Naive thymus-derived CD4-positive, alpha-beta T cell (primary cell): ENCODE measurements around the gene NUP98. TPM values are rescaled to one million over a fixed set of nuclear protein-coding genes. Genes with fewer than 3 reads are reported as not detected.

Source experiments
- ATAC-seq: fragments of 150-1000 bp; cut with Tn5 transposase; 2 replicates; pipeline ENCODE4 v1.10.0; 2021; ENCODE audit warnings: mild to moderate bottlenecking, moderate library complexity
- CTCF ChIA-PET: fragments of 350-600 bp; sonication (Branson Sonifier 250); formaldehyde crosslinking; loops from one replicate; lab custom pipeline; 2021; ENCODE audit warnings: antibody characterized with exemption; lab: Charles Lee
- POLR2A ChIA-PET: fragments of 350-600 bp; sonication (Branson Sonifier 250); formaldehyde crosslinking; loops from one replicate; lab custom pipeline; 2021; ENCODE audit warnings: antibody characterized with exemption, inconsistent platforms; lab: Charles Lee
- DNase-seq, 9 donors: peaks; one replicate each; pipeline versions ENCODE4 v3.0.0 to v3.0.0-alpha.2; 2020 to 2022; ENCODE audit warnings: mixed read lengths in 1 of 9
- H3K27ac ChIP-seq: one replicate; pipeline ENCODE4 v1.7.0; 2013; ENCODE audit warnings: mild to moderate bottlenecking, low read depth, low read length, moderate library complexity
- H3K27me3 ChIP-seq, 2 donors: one replicate each; pipeline ENCODE4 v1.7.0; 2013; ENCODE audit warnings: low read length in 2 of 2, mild to moderate bottlenecking in 2 of 2, moderate library complexity in 2 of 2; ENCODE audit not compliant: control insufficient read depth in 2 of 2, insufficient read depth in 2 of 2
- H3K36me3 ChIP-seq, 3 experiments: 1 replicate in 2 of 3; 2 replicates in 1 of 3; pipeline ENCODE4 v1.7.0; 2013; ENCODE audit warnings: low read length in 3 of 3, mild to moderate bottlenecking in 3 of 3, moderate library complexity in 1 of 3; ENCODE audit not compliant: insufficient read depth in 3 of 3, control insufficient read depth in 2 of 3
- H3K4me1 ChIP-seq, 2 donors: one replicate each; pipeline ENCODE4 v1.7.0; 2013; ENCODE audit warnings: low read length in 2 of 2, mild to moderate bottlenecking in 2 of 2, moderate library complexity in 1 of 2; ENCODE audit not compliant: control insufficient read depth in 2 of 2, insufficient read depth in 2 of 2
- H3K4me3 ChIP-seq: 2 replicates; pipeline ENCODE4 v1.7.0; 2013; ENCODE audit warnings: mild to moderate bottlenecking, low read length
- H3K9me3 ChIP-seq, 3 experiments: 1 replicate in 2 of 3; 2 replicates in 1 of 3; pipeline ENCODE4 v1.7.0; 2013; ENCODE audit warnings: low read length in 3 of 3; ENCODE audit not compliant: control insufficient read depth in 2 of 3
- H3K27ac Mint-ChIP-seq, 9 donors: one replicate each; pipeline ENCODE4 v1.8.0; 2020 to 2022; ENCODE audit warnings: mixed read lengths in 9 of 9, mild to moderate bottlenecking in 8 of 9, moderate library complexity in 5 of 9, inconsistent platforms in 2 of 9
- H3K27me3 Mint-ChIP-seq, 5 donors: one replicate each; pipeline ENCODE4 v1.8.0; 2021 to 2022; ENCODE audit warnings: mixed read lengths in 5 of 5, mild to moderate bottlenecking in 1 of 5
- H3K36me3 Mint-ChIP-seq, 5 donors: one replicate each; pipeline ENCODE4 v1.8.0; 2020 to 2022; ENCODE audit warnings: mixed read lengths in 5 of 5, mild to moderate bottlenecking in 3 of 5, inconsistent platforms in 1 of 5
- H3K4me1 Mint-ChIP-seq, 7 donors: one replicate each; pipeline ENCODE4 v1.8.0; 2020 to 2022; ENCODE audit warnings: mixed read lengths in 7 of 7, mild to moderate bottlenecking in 3 of 7, inconsistent platforms in 1 of 7
- H3K4me3 Mint-ChIP-seq, 10 donors: one replicate each; pipeline ENCODE4 v1.8.0; 2020 to 2022; ENCODE audit warnings: mild to moderate bottlenecking in 10 of 10, mixed read lengths in 10 of 10, moderate library complexity in 6 of 10, inconsistent platforms in 2 of 10
- H3K9me3 Mint-ChIP-seq, 11 donors: one replicate each; pipeline ENCODE4 v1.8.0; 2020 to 2022; ENCODE audit warnings: mixed read lengths in 11 of 11, mild to moderate bottlenecking in 4 of 11, inconsistent platforms in 1 of 11, moderate library complexity in 1 of 11
- intact Hi-C, 2 donors: fragments of 100-400 bp; cut with micrococcal nuclease; formaldehyde crosslinking; loops; one replicate each; pipeline ENCODE4 v1.15.1; 2023
- polyA plus RNA-seq, 2 donors: library from polyadenylated mRNA; unstranded; fragments of 300-500 nt; fragmentation: Illumina TruSeq; gene quantifications; one replicate each; pipeline ENCODE4 v1.2.3, GENCODE V29; 2021
- total RNA-seq, 6 experiments: library from RNA in 5 of 6; stranded (reverse) in 5 of 6; gene quantifications; 1 replicate in 5 of 6; 2 replicates in 1 of 6; pipeline ENCODE4 v1.2.3 and lab custom pipeline; 2021 to 2026

NUP98 gene
- total and polyA plus RNA-seq, 7 experiments from 2014 or later = 45.0 to 137 (median 104) TPM

- Histone ChIP-seq H3K27me3 (no peaks in the 10 kb centered on the region), H3K27ac (no peak overlapping the region), H3K4me3 (no peak overlapping the region), H3K36me3 (no peaks in the 10 kb centered on the region), H3K4me1 (no peaks in the 10 kb centered on the region), H3K9me3 (no peaks in the 10 kb centered on the region)
- POLR2A ChIA-PET = interaction anchor here (0.6 kb wide), 1 partner anchor 46 kb away, joined by 3 read pairs; no protein-coding TSS in a partner anchor
- CTCF ChIA-PET = interaction anchor here (0.7 kb wide), 1 partner anchor 18 kb away, joined by 3 read pairs; no protein-coding TSS in a partner anchor
- Mint-ChIP-seq H3K9me3 (no peaks in the 10 kb centered on the region), H3K36me3 (peaks cover 0 to 3% (median 0%) of the 10 kb centered on the region in 5 donors), H3K27me3 (peaks cover 0 to 6% (median 0%) of the 10 kb centered on the region in 5 donors), H3K4me3 (no peak overlapping the region), H3K27ac (no peak overlapping the region), H3K4me1 (peaks cover 0 to 2% (median 0%) of the 10 kb centered on the region in 7 donors)
- ATAC-seq (no peak), DNase-seq (no peak)
- intact Hi-C loops = no loop called here
These were observed 165.2 kb downstream of the NUP98 start for GRCh38 chr11:3632070-3632660.

GRCh38 chr11:3631331-3631730 is 166.0 kb downstream of the NUP98 start:
- Histone ChIP-seq H3K27me3 (no peaks in the 10 kb centered on the region), H3K4me1 (no peaks in the 10 kb centered on the region), H3K36me3 (no peaks in the 10 kb centered on the region), H3K9me3 (no peaks in the 10 kb centered on the region), H3K4me3 (no peak overlapping the region), H3K27ac (no peak overlapping the region)
- CTCF ChIA-PET = no interaction called here
- no peak for ATAC-seq
- POLR2A ChIA-PET = no interaction called here
- no peaks in the 10 kb centered on the region for H3K9me3 Mint-ChIP-seq
- H3K27me3 Mint-ChIP-seq = peaks cover 0 to 3% (median 0%) of the 10 kb centered on the region in 5 donors
- no peak overlapping the region for H3K4me3 Mint-ChIP-seq
- intact Hi-C loops = no loop called here
- H3K4me1 Mint-ChIP-seq = peaks cover 0 to 8% (median 6%) of the 10 kb centered on the region in 7 donors
- no peak overlapping the region for H3K27ac Mint-ChIP-seq
- no peak for DNase-seq
- peaks cover 0 to 3% (median 0%) of the 10 kb centered on the region in 5 donors for H3K36me3 Mint-ChIP-seq

GRCh38 chr11:3627291-3627690 is 170.1 kb downstream of the NUP98 start:
- H3K36me3 Mint-ChIP-seq = peaks cover 0 to 3% (median 0%) of the 10 kb centered on the region in 5 donors
- CTCF ChIA-PET = interaction anchor here (1.0 to 1.2 kb wide), 2 partner anchors 13 to 18 kb away, joined by 4 read pairs; no protein-coding TSS in a partner anchor
- POLR2A ChIA-PET = no interaction called here

GRCh38 chr11:3626250-3626960 is 170.9 kb downstream of the NUP98 start:
- ATAC-seq (peak; percentile 70), DNase-seq (no peak)
- H3K9me3 Mint-ChIP-seq = no peaks in the 10 kb centered on the region
- H3K4me1 Mint-ChIP-seq = peaks cover 0 to 11% (median 6%) of the 10 kb centered on the region in 7 donors
- Histone ChIP-seq H3K9me3 (no peaks in the 10 kb centered on the region), H3K27ac (no peak overlapping the region), H3K36me3 (no peaks in the 10 kb centered on the region), H3K27me3 (no peaks in the 10 kb centered on the region), H3K4me3 (no peak overlapping the region), H3K4me1 (no peaks in the 10 kb centered on the region)
- H3K36me3 Mint-ChIP-seq = peaks cover 0 to 3% (median 0%) of the 10 kb centered on the region in 5 donors
- no peak overlapping the region for H3K27ac Mint-ChIP-seq
- ChIA-PET POLR2A (no interaction called here), CTCF (interaction anchor here (1.0 to 1.2 kb wide), 2 partner anchors 12 to 17 kb away, joined by 4 read pairs; no protein-coding TSS in a partner anchor)
- no peaks in the 10 kb centered on the region for H3K27me3 Mint-ChIP-seq
- intact Hi-C loops = no loop called here
- H3K4me3 Mint-ChIP-seq = peak overlapping the region in 2 of 10 donors; percentile 18 to 41

More at GRCh38 chr11:3627291-3627690, 170.1 kb downstream of the NUP98 start:
- H3K4me3 Mint-ChIP-seq = no peak overlapping the region
- H3K36me3 ChIP-seq = no peaks in the 10 kb centered on the region
- H3K27ac ChIP-seq = no peak overlapping the region
- DNase-seq = no peak
- H3K4me1 ChIP-seq = no peaks in the 10 kb centered on the region
- no peaks in the 10 kb centered on the region for H3K27me3 Mint-ChIP-seq
- intact Hi-C loops = no loop called here
- H3K4me1 Mint-ChIP-seq = peaks cover 0 to 11% (median 6%) of the 10 kb centered on the region in 7 donors
- no peak overlapping the region for H3K27ac Mint-ChIP-seq
- H3K4me3 ChIP-seq = no peak overlapping the region
- H3K9me3 Mint-ChIP-seq = no peaks in the 10 kb centered on the region
- ATAC-seq = no peak
- H3K27me3 ChIP-seq = no peaks in the 10 kb centered on the region
- H3K9me3 ChIP-seq = no peaks in the 10 kb centered on the region

Other genes with a start within 250 kb of the NUP98 start
- not detected for gene ART5, start 155.6 kb downstream of the NUP98 start, total RNA-seq
- not detected for gene ART5, start 155.6 kb downstream of the NUP98 start, polyA plus RNA-seq
- gene ART1, start 152.4 kb downstream of the NUP98 start, total RNA-seq = not detected
- gene ART1, start 152.4 kb downstream of the NUP98 start, polyA plus RNA-seq = not detected
- gene CHRNA10, start 126.2 kb downstream of the NUP98 start, total RNA-seq = 1 to 10 TPM in 3 of 5 experiments, under 1 TPM in 2; 0.56 to 5.8 (median 2.5) TPM
- under 1 TPM in 1 of 2 donors, not detected in 1; 0.24 TPM for gene CHRNA10, start 126.2 kb downstream of the NUP98 start, polyA plus RNA-seq
- 10 to 100 TPM; 20.8 to 28.3 (median 26.1) TPM for gene PGAP2, start 11.0 kb upstream of the NUP98 start, total RNA-seq
- 10 to 100 TPM; 24.2 to 27.8 TPM for gene PGAP2, start 11.0 kb upstream of the NUP98 start, polyA plus RNA-seq
- gene RHOG, start 43.4 kb upstream of the NUP98 start, total RNA-seq = 100 to 1,000 TPM in 2 of 5 experiments, 10 to 100 TPM in 3; 89.4 to 147 (median 96.3) TPM
- 100 to 1,000 TPM; 133 to 220 TPM for gene RHOG, start 43.4 kb upstream of the NUP98 start, polyA plus RNA-seq
- gene STIM1, start 58.1 kb upstream of the NUP98 start, total RNA-seq = 100 to 1,000 TPM in 3 of 5 experiments, 10 to 100 TPM in 2; 95.6 to 117 (median 103) TPM
- 10 to 100 TPM; 38.4 to 43.6 TPM for gene STIM1, start 58.1 kb upstream of the NUP98 start, polyA plus RNA-seq